Measurements from ENCODE around the gene THEM4.

Gene THEM4

DNA sequence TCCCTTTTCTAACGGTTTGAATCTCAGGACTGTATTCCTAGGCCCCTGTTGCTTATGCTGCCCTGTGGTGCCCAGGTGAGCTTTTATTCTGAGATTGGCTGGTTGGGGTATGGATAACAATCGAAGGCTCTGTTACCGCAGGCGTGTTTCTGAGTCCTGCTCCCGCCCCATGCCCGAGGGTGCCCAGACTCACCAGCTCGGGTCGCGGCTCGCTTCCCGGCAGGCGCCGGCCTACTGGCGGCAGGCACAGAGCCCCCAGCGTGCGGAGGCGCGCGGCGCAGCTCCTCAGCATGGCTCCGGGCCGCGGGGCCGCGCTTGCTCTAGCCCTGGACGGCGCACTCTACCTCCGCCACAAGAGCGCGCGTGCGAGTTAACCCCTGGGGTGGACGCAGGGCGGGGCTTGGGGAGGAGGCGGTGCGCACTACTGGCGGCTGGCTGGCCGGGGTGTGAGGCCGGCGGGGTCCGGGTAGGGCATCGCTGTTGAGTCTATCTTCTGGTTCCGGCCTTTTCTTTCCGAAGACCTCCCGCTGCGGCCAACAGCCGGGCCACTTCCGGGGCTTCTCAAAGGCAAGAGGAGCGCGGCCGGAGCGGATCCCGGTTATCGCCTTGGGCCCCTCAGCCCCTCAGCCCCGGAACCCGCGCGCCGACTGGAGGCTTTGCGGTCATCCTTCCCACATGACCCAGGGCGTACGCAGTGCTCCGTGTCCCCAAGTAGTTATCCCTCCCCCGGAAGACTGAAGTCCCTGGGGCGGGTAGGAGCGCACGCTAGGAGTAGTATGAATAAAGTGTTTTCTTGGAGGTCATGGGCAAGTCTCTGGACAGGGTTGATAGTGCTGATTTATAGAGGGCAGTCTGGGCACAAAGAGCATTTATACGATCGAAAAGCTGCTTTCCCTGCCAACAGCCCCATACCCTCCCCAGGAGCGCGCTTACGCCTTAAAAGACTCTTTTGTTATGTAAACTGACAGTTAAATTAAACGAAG lies at the start of gene THEM4:
Gene THEM4 (minus strand): TSS at position 345 of the 983 bp plus-strand sequence. CDS start 53 bp downstream, at position 292.
- peak; percentile 92 to 97 for DNase-seq (ENCODE audit: low read depth in 2 of 2)

- DNase-seq (ENCODE audit: low read depth in 2 of 2), result no peak
These were observed 49.6 kb upstream of the THEM4 start for GRCh38 chr1:151958959-151959358.

DNA sequence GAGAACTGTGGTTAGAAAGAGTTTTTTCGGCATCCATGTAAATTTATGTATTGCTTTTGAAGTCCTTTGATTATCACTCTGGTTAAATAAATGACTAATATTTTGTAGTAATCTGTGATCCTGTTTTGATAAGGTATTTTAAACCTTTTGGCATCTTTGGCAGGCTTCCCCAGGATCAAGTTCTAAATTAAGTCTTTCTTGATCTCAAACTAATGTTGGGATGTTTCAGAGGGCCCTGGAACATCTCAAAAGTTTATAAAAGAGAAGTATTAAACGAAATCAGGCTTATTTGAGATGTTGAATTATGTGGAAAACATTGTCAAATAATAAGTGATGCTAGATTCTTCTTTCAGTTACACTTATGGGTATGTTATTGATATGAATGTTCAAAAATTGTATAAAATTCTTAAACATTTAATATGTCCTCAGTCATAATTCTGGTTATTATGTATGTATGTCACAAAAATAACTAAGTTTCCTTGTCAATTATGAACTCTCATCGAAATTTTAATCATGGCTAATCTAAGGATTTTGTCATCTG lies 47.7 kb upstream of the THEM4 start:
- DNase-seq (ENCODE audit: low read depth in 2 of 2), result no peak

GRCh38 chr1:151953409-151954094 lies 44.2 kb upstream of the THEM4 start:
- DNase-seq (ENCODE audit: low read depth in 2 of 2), result no peak

- no peak for DNase-seq (ENCODE audit: low read depth in 2 of 2)
These were observed 43.5 kb upstream of the THEM4 start for GRCh38 chr1:151952811-151953210.

DNA sequence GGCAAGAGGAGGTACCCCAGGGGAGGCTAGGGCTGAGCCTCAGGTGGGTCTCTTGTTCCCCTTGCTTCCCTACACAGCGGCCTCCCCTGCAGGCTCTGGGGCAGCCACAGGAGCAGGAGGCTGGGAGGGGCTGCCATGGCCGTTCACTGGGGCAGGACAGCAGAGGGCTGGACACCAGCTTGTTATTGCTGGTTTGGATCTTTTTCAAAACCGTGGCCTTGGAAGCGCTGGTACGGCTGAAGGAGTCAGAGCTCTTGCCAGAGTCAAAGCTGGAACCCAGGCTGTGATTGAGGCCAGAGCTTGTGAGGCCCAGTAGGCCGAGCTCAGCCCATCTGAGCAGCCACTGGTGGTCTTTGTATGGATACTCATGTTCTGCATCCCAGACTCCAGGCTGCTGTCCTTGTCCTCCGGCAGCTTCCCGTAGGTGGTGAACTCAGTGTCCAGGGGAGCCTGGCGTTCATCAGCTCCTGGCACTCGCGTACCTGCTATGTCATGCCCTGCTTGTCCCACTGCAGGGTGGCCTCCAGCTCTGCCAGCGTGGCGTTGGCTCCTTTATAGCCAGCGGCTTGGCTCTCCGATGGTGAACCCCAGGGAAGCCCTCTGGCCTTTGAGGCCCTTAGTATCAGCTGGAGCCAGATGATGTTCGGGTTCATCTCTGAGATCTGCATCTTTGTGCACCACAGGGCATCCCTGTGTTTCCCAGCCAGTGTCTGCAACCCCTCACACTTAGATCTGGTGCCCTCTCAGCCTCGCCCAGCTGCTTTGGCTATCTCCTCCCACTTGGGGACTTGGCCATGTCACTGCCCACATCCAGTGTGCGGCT lies 40.3 kb upstream of the THEM4 start:
- DNase-seq (ENCODE audit: low read depth in 2 of 2), result no peak

- no peak for DNase-seq (ENCODE audit: low read depth in 2 of 2)
These were observed 39.2 kb upstream of the THEM4 start for GRCh38 chr1:151948506-151948905.

- no peak for DNase-seq (ENCODE audit: low read depth in 2 of 2)
These were observed 37.8 kb upstream of the THEM4 start for GRCh38 chr1:151947140-151947539.

DNA sequence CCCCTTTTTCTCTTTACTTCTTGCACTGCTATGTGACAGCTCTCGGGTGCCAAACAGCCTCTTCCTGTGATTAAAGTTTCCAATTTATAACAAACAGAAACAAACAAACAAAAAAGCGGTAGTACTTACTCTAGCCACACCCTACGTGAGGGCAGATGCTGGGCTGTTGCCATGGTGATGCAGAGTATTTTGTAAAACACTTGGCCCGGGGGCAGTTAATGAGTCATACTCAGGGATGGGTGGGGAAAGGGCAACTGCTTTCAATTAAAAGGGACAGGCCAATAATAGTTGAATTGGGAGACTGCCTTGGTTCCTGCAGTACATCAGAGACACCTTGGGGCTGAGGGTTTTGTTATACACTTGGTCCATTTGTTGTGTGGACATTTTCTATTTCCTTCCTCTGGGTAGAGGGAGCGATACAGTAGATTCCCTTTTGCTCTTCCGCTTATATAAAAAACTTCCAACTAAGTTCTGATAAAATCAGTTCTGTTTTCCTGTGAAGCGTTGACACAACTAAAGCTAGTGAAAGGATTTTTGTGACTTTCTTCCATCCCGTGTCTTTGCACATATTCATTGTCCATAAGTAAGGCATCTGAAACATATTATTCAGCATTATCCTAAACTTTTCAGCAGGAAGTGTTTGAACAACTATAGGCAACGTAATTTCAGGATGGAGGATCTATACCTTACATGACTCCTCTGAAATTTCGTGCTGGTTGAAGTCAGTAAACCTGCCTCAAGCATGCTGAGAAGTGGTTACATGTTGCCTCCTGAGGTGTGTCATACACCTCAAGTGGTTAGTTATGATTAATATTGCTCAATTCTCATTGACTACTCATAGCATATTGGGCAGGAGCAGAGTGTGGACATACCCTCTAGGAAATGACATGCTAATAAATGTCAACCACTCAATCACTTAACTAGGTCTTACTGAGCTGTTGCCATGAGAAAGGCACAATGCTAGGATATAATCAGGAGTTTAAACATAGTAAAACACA lies 36.7 kb upstream of the THEM4 start:
- peak; percentile 35 to 57 for DNase-seq (ENCODE audit: low read depth in 2 of 2)

GRCh38 chr1:151944857-151945575 lies 35.7 kb upstream of the THEM4 start:
- DNase-seq (ENCODE audit: low read depth in 2 of 2), result no peak

GRCh38 chr1:151944126-151944856 lies 35.0 kb upstream of the THEM4 start:
- no peak for DNase-seq (ENCODE audit: low read depth in 2 of 2)

DNA sequence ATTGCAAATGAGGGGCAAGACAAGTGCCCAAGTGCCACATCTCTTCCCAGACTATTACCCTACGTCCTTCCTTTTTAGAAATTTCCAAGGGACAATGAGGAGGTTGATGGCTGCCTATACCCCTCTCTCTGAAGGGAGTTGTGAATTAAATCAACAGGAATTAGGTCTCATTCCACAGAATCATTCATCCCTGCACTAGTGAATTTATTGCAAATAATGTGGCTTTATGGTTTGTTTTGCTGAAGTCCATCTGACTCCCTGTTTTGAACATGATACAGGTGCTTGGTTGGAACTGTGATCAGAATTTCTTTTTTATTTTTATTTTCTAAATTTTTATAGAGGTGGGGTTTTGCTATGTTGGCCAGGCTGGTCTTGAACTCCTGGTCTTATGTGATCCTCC lies 34.3 kb upstream of the THEM4 start:
- no peak for DNase-seq (ENCODE audit: low read depth in 2 of 2)

- DNase-seq (ENCODE audit: low read depth in 2 of 2), result no peak
These were observed 33.6 kb upstream of the THEM4 start for GRCh38 chr1:151942882-151943281.

GRCh38 chr1:151940541-151940940 lies 31.2 kb upstream of the THEM4 start:
- DNase-seq (ENCODE audit: low read depth in 2 of 2), result no peak

GRCh38 chr1:151939779-151940178 lies 30.5 kb upstream of the THEM4 start:
- no peak for DNase-seq (ENCODE audit: low read depth in 2 of 2)

GRCh38 chr1:151939141-151939540 lies 29.8 kb upstream of the THEM4 start:
- no peak for DNase-seq (ENCODE audit: low read depth in 2 of 2)

DNA sequence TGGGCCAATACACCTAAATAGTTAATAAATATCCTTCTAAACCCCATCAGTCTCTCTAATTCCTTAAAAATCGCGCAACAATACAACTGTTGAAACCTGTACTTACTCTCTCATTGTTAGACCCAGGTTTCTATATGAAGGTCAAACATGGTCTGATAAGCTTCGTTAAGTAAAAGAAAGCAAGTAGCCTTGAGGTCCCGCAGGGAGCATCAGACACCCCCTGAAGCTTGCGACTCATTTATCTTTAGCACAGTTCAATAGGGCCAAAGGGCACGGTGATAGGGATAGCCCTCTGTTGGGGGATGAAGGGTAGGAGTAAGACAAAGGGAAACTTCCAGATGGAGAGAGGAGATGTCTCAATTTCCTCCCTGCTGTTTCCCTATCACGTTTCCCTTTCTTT lies 27.3 kb upstream of the THEM4 start:
- DNase-seq (ENCODE audit: low read depth in 2 of 2), result no peak

GRCh38 chr1:151935894-151936602 lies 26.7 kb upstream of the THEM4 start:
- DNase-seq (ENCODE audit: low read depth in 2 of 2), result no peak

All from stimulated activated CD4-positive, alpha-beta T cell treated with anti-CD3 and anti-CD28 coated beads, Interleukin-12 subunit alpha, Interleukin-12 subunit beta, amount 100 ng/mL, for 24 hours (primary cell).